Jurkat, Clone E6-1 (cell line): ENCODE measurements around the gene UMODL1. TPM values are rescaled to one million over a fixed set of nuclear protein-coding genes. Genes with fewer than 3 reads are reported as not detected.

Source experiments
- DNase-seq: peaks from one replicate; pipeline ENCODE4 v3.0.0-alpha.2; 2011; ENCODE audit warnings: low read depth, low spot score
- H3K4me3 ChIP-seq: 2 replicates; pipeline ENCODE4 v1.5.1; 2011; ENCODE audit warnings: mild to moderate bottlenecking, low read length, control low read depth, moderate library complexity
- polyA plus RNA-seq: library from polyadenylated mRNA; unstranded; fragments of >200 nt; gene quantifications from one replicate; pipeline ENCODE4 v1.2.1, GENCODE V29; 2012; ENCODE audit warnings: missing spikeins; ENCODE audit not compliant: insufficient read length, insufficient read depth

The UMODL1 gene, protein sequence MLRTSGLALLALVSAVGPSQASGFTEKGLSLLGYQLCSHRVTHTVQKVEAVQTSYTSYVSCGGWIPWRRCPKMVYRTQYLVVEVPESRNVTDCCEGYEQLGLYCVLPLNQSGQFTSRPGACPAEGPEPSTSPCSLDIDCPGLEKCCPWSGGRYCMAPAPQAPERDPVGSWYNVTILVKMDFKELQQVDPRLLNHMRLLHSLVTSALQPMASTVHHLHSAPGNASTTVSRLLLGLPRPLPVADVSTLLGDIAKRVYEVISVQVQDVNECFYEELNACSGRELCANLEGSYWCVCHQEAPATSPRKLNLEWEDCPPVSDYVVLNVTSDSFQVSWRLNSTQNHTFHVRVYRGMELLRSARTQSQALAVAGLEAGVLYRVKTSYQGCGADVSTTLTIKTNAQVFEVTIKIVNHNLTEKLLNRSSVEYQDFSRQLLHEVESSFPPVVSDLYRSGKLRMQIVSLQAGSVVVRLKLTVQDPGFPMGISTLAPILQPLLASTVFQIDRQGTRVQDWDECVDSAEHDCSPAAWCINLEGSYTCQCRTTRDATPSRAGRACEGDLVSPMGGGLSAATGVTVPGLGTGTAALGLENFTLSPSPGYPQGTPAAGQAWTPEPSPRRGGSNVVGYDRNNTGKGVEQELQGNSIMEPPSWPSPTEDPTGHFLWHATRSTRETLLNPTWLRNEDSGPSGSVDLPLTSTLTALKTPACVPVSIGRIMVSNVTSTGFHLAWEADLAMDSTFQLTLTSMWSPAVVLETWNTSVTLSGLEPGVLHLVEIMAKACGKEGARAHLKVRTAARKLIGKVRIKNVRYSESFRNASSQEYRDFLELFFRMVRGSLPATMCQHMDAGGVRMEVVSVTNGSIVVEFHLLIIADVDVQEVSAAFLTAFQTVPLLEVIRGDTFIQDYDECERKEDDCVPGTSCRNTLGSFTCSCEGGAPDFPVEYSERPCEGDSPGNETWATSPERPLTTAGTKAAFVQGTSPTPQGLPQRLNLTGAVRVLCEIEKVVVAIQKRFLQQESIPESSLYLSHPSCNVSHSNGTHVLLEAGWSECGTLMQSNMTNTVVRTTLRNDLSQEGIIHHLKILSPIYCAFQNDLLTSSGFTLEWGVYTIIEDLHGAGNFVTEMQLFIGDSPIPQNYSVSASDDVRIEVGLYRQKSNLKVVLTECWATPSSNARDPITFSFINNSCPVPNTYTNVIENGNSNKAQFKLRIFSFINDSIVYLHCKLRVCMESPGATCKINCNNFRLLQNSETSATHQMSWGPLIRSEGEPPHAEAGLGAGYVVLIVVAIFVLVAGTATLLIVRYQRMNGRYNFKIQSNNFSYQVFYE
- 0.86 TPM for polyA plus RNA-seq

- DNase-seq, result no peak
- H3K4me3 ChIP-seq, result no peak within 1 kb of the TSS
Measured at GRCh38 chr21:42071146-42071737, at the start of gene UMODL1. UMODL1 (plus strand) TSS chr21:42071317; CDS start chr21:42071317, 0 bp downstream.

DNA sequence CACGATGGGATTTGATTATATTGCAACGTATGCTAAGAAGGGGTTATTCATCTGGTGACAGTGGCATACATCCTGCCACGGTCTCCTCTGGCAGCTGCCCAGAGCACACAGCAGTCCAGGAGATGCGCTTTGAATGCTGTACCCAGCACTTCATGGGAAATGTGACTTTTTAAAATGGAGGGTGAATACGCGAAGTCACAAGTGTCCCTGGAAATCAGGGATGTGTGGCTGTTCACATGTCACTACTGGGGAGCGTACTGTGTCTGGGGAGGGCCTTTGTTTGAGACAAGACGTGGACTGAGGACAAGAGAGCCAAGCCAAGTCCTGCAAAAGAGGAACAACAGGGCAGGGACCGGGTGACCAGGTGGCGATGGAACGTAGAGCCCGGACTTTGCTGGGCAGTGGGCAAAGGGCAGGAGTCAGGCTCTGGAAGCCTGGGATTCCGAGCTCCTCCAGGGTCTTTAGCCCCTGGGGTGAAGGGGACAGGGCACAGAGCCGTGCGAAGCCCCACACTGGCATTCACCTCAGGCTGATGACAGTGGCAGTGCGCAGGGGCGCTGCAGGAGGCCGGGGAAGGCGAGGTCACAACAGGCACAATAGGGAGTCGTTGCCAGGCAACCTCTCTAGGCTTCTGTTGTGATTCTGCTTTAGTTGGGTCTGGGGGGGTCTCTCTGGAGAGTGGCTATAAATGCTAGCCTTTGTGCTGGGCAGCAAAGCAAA is 49.6 kb upstream of the UMODL1 start:
- no peak for DNase-seq
- H3K4me3 ChIP-seq, result no peak overlapping the region

GRCh38 chr21:42022091-42022430 is 49.1 kb upstream of the UMODL1 start:
- DNase-seq, result no peak
- H3K4me3 ChIP-seq, result no peak overlapping the region

DNA sequence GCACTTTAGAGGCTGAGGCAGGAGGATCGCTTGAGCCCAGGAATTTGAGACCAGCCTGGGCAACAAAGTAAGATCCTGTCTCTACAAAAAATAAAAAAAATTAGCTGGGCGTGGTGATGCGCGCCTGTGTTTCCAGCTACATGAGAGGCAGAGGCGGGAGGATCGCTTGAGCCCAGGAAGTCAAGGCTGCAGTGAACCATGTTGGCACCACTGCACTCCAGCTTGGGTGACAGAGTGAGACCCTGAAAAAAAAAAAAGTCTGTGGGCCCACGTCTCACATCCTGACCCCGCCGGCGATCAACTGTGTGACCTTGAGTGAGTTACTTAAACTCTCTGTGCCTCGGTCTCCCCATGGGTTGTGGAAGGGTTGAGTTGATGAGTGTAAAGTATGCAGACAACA is 48.2 kb upstream of the UMODL1 start:
- no peak for DNase-seq
- H3K4me3 ChIP-seq, result no peak overlapping the region

DNA sequence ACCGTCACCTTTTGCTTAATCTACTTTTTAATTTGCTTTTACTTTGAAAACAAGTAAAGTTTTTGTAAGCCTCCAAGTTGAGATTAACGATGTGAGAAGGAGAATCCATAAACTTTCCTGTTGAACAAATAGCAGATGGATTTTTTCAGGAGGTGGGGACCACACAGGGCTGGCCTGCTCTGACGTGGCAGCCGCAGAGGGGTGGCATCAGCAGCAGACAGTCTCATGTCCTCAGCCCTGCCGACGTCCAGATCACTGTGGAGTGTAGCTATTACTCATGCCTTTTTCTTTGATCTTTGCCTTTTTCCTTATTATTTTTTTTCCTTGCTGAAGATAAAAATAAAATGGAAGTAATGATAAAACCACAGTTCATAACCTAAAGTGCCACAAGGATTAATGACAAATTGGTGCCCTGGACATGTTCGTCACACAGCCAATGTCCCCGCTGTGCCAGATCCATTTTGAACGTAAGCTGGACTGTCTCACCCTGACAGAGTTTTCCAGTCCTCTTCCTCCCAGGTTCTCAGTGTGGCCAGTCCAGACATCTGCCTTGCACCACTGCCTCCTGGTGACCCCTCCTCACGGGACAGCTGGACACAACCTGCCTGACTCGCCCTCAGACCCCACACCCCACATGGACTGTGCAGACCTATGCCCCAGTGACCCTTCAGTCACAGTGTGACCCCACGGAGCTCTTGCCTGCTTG is 45.6 kb upstream of the UMODL1 start:
- H3K4me3 ChIP-seq, result no peak overlapping the region
- DNase-seq, result no peak

GRCh38 chr21:42026082-42026435 is 45.1 kb upstream of the UMODL1 start:
- no peak for DNase-seq
- H3K4me3 ChIP-seq, result no peak overlapping the region

DNA sequence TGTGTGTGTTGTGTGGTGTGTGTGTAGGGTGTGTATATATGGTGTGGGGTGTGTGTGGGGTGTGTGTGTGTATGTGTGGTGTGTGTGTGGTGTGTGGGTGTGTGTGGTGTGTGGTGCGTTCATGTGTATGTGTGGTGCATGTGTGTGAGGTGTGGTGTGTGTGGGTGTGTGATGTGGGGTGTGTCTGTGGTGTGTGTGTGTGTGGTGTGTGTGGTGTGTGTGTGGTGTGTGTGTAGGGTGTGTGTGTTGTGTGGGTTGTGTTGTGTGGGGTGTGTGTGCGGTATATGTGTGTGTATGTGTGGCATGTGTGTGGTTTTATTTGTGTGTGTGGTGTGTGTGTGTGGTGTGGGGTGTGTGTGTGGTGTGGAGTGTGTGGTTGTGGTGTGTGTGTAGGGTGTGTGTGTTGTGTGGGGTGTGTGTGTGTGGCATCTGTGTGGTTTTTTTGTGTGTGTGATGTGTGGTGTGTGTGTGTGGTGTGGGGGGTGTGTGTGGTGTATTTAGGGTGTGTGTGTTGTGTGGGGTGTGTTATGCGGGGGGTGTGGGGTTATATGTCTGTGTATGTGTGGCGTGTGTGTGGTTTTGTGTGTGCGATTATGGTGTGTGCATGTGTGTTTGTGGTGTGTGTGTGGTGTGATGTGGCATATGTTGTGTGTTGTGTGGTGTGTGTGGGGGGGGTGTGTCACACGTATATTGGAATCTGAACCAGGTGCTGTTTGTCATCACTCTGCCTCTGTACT is 43.9 kb upstream of the UMODL1 start:
- no peak overlapping the region for H3K4me3 ChIP-seq
- no peak for DNase-seq

DNA sequence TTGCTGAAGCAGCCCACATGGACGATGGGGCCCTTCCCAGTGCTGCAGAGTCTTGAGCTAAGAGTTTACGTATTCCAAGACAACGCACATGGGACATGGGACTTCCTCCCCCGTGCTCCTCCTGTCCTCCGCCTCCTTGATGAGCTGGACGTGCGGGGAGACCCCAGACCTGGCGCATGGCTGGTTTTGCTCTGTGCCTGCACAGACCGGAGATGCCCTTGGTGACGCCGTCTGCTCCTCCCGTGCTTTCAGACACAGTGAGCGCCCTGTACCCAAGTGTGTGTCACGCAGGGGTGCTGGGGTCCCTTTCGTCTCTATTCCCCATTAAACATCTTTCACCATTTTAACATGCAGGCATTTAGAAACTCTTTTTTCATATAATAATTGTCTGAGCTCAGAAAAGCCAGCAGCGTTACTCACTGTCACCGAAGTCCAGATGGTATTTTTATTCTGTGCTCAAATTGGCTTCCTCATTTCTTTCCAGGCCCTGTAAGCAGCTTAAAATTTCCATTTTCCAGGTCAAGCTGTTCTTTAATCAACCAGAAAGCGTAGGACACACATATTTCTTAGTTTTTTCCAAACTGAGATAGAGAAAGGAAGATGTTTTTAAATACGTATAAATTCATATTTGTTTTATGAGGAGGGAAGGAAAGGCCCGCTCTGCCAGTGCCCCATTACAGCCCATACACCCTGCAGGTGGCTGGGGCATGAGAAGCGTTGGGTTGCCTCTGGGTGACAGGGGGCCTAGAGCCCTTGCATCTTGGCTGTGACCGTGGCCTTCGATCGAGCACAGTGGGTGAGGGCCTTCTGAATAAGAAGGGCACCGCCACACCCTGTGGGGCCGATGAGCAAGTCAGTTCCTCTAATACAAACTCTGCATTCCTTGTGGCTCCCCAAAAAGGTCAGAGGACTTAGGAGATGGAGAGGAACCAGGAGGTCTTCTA is 43.0 kb upstream of the UMODL1 start:
- no peak overlapping the region for H3K4me3 ChIP-seq
- no peak for DNase-seq

- no peak for DNase-seq
- no peak overlapping the region for H3K4me3 ChIP-seq
Measured at GRCh38 chr21:42028766-42029425, 42.2 kb upstream of the UMODL1 start.

DNA sequence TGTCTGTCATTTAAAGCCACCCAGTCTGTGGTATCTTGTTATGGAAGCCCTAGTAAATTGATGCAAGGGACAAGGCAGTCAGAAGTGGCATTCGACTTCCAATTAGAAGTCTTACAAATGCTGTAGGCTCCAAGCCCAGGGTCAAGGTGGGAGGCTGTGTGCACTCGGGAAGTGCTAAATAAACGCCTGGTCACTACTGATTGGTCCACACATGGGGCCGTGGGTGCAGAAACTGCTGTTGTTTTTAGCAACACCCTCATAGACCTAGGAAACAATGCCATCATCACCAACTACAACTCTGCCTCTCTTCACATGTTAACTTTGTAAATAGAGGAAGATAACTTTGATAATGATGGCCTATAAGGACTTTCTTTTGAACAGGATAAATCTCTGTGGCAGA is 40.8 kb upstream of the UMODL1 start:
- DNase-seq, result no peak
- H3K4me3 ChIP-seq, result no peak overlapping the region

DNA sequence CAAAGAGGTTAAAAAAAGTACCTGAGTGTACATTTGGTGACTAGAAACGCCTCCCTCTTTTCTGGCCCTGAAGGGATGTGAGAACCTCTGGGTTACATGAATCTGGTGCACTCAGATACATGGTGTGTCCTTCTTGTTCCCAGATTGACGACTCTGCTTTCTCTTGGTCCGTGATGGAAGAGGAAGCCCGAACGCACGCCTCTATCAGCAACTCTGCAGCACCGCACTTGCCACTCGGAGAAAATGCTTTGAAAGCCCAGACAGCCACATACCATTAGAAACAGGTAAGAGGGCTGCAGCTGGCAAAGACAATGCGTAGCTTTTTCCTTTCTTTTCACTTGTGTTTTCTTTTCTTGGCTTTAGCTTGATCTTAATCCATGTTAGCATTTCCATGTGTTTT is 39.9 kb upstream of the UMODL1 start:
- H3K4me3 ChIP-seq, result no peak overlapping the region
- DNase-seq, result no peak

- no peak for DNase-seq
Measured at GRCh38 chr21:42031816-42032215, 39.3 kb upstream of the UMODL1 start.

DNA sequence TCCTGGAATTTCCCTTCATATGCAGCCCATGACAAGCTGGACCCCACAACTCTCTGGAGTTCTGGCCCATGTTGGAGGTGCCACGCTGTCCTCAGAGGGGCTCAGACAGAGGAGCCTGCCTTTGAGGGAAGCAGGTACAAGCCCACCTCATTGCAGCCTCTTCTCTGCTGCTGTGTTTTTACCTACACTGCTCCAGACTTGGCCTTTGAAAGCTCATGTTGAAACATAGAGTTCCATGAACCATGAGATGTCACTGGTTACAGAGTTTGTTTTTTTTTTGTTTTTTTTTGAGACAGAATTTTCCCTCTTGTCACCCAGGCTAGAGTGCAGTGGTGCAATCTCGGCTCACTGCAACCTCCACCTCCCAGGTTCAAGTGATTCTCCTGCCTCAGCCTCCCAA is 38.9 kb upstream of the UMODL1 start:
- DNase-seq, result no peak
- no peak overlapping the region for H3K4me3 ChIP-seq

More at GRCh38 chr21:42031816-42032215, 39.3 kb upstream of the UMODL1 start:
- no peak overlapping the region for H3K4me3 ChIP-seq

GRCh38 chr21:42032968-42033367 is 38.1 kb upstream of the UMODL1 start:
- no peak for DNase-seq
- H3K4me3 ChIP-seq, result no peak overlapping the region

- H3K4me3 ChIP-seq, result no peak overlapping the region
- no peak for DNase-seq
Measured at GRCh38 chr21:42036313-42036712, 34.8 kb upstream of the UMODL1 start.

- DNase-seq, result no peak
Measured at GRCh38 chr21:42037516-42037915, 33.6 kb upstream of the UMODL1 start.

More at GRCh38 chr21:42037516-42037915, 33.6 kb upstream of the UMODL1 start:
- no peak overlapping the region for H3K4me3 ChIP-seq
